IMR-90 (cell line): ENCODE measurements around the gene PHC2. TPM values are rescaled to one million over a fixed set of nuclear protein-coding genes. Genes with fewer than 3 reads are reported as not detected.

Experiments used
- ATAC-seq: fragments of 200-7000 bp; cut with Tn5 transposase; 2 replicates; pipeline ENCODE4 v1.9.1; 2020; ENCODE audit warnings: low read depth, mild to moderate bottlenecking, moderate library complexity
- BruUV-seq: library from RNA; stranded (reverse); fragments of 400-500 nt; replicated peaks from 2 replicates; lab custom pipeline; 2021; lab: Mats Ljungman, UMichigan
- CTCF ChIA-PET: fragments of 300-600 bp; formaldehyde crosslinking; extraction: SDS; loops from one replicate; lab custom pipeline; 2021; ENCODE audit warnings: antibody characterized with exemption; lab: Yijun Ruan, JAX
- POLR2A ChIA-PET: fragments of 300-600 bp; sonication (Branson Sonifier 250); formaldehyde crosslinking; loops from one replicate; lab custom pipeline; 2022; ENCODE audit warnings: antibody characterized with exemption; ENCODE audit not compliant: unreplicated experiment; lab: Charles Lee
- DNase-seq: peaks from one replicate; pipeline ENCODE4 v3.0.0; 2013
- H2AFZ ChIP-seq: replicated peaks from 2 replicates; pipeline ENCODE3; 2013; ENCODE audit warnings: low read length, mild to moderate bottlenecking; ENCODE audit not compliant: poor library complexity
- H2AK5ac ChIP-seq: 2 replicates; pipeline ENCODE4 v1.6.1; 2013; ENCODE audit warnings: low read depth, low read length, inconsistent platforms
- H2AK9ac ChIP-seq: replicated peaks from 2 replicates; pipeline ENCODE3; 2013; ENCODE audit warnings: mild to moderate bottlenecking, low read depth, low read length, moderate library complexity; ENCODE audit not compliant: poor library complexity
- H2BK120ac ChIP-seq: 2 replicates; pipeline ENCODE4 v1.6.1; 2013; ENCODE audit warnings: low read depth, low read length, inconsistent platforms
- H2BK15ac ChIP-seq: 3 replicates; pipeline ENCODE4 v1.6.1; 2013; ENCODE audit warnings: low read depth, low read length, inconsistent platforms
- H2BK20ac ChIP-seq: 2 replicates; pipeline ENCODE4 v1.6.1; 2013; ENCODE audit warnings: low read depth, mild to moderate bottlenecking, inconsistent platforms, low read length, moderate library complexity
- H2BK5ac ChIP-seq: 2 replicates; pipeline ENCODE4 v1.6.1; 2013; ENCODE audit warnings: mild to moderate bottlenecking, low read depth, low read length, inconsistent platforms; ENCODE audit not compliant: poor library complexity, severe bottlenecking
- H3K14ac ChIP-seq: replicated peaks from 2 replicates; pipeline ENCODE4 v1.6.1; 2013; ENCODE audit warnings: low read depth, low read length, inconsistent platforms
- H3K18ac ChIP-seq: 2 replicates; pipeline ENCODE4 v1.6.1; 2013; ENCODE audit warnings: low read depth, low read length, control low read depth
- H3K23ac ChIP-seq: 2 replicates; pipeline ENCODE4 v1.6.1; 2013; ENCODE audit warnings: low read depth, low read length, inconsistent platforms
- H3K27ac ChIP-seq: 2 replicates; pipeline ENCODE4 v1.5.1; 2013; ENCODE audit warnings: mild to moderate bottlenecking, control low read depth, low read length; ENCODE audit not compliant: insufficient read depth
- H3K27me3 ChIP-seq: 2 replicates; pipeline ENCODE4 v1.6.1; 2013; ENCODE audit warnings: low read length; ENCODE audit not compliant: control insufficient read depth, insufficient read depth
- H3K36me3 ChIP-seq: 2 replicates; pipeline ENCODE4 v1.6.1; 2013; ENCODE audit warnings: low read length, mixed read lengths; ENCODE audit not compliant: control insufficient read depth, insufficient read depth
- H3K4ac ChIP-seq: 2 replicates; pipeline ENCODE4 v1.6.1; 2013; ENCODE audit warnings: low read depth, low read length, inconsistent platforms
- H3K4me1 ChIP-seq: 2 replicates; pipeline ENCODE4 v1.6.1; 2013; ENCODE audit warnings: low read length, mixed read lengths; ENCODE audit not compliant: control insufficient read depth, insufficient read depth
- H3K4me2 ChIP-seq: 2 replicates; pipeline ENCODE4 v1.6.1; 2013; ENCODE audit warnings: low read depth, mild to moderate bottlenecking, control low read depth, low read length, moderate library complexity
- H3K4me3 ChIP-seq: 2 replicates; pipeline ENCODE4 v1.5.1; 2013; ENCODE audit warnings: low read depth, mild to moderate bottlenecking, control low read depth, low read length, moderate library complexity; ENCODE audit not compliant: insufficient read depth
- H3K56ac ChIP-seq: 2 replicates; pipeline ENCODE4 v1.6.1; 2013; ENCODE audit warnings: low read length, inconsistent platforms; ENCODE audit not compliant: insufficient read depth; ENCODE audit errors: extremely low read depth
- H3K79me1 ChIP-seq, 2 experiments: 2 replicates each; pipeline ENCODE4 v1.6.1; 2013; ENCODE audit warnings: low read length in 2 of 2, inconsistent platforms in 1 of 2, low read depth in 1 of 2
- H3K9ac ChIP-seq: 2 replicates; pipeline ENCODE4 v1.6.1; 2013; ENCODE audit warnings: low read depth, low read length, control low read depth
- H3K9me1 ChIP-seq: 2 replicates; pipeline ENCODE4 v1.6.1; 2013; ENCODE audit warnings: low read length, inconsistent platforms; ENCODE audit not compliant: insufficient read depth
- H3K9me3 ChIP-seq: 2 replicates; pipeline ENCODE4 v1.6.1; 2013; ENCODE audit warnings: low read length; ENCODE audit not compliant: control insufficient read depth, insufficient read depth
- H4K20me1 ChIP-seq: 2 replicates; pipeline ENCODE4 v1.6.1; 2013; ENCODE audit warnings: low read length, inconsistent platforms; ENCODE audit not compliant: insufficient read depth
- H4K5ac ChIP-seq: 2 replicates; pipeline ENCODE4 v1.6.1; 2013; ENCODE audit warnings: mild to moderate bottlenecking, low read depth, low read length, control low read depth
- H4K8ac ChIP-seq, 2 experiments: 2 replicates each; pipeline ENCODE4 v1.6.1; 2013; ENCODE audit warnings: low read depth in 2 of 2, low read length in 2 of 2, control low read depth in 1 of 2, inconsistent platforms in 1 of 2
- H4K91ac ChIP-seq: 2 replicates; pipeline ENCODE4 v1.6.1; 2013; ENCODE audit warnings: low read depth, low read length, inconsistent platforms; ENCODE audit not compliant: insufficient read depth
- CEBPB ChIP-seq: IDR thresholded peaks from 2 replicates; pipeline ENCODE4 v1.6.1; 2012; ENCODE audit warnings: low read depth, low read length, improper control_type of control experiment
- CHD1 ChIP-seq: IDR thresholded peaks from 2 replicates; pipeline ENCODE4 v1.6.1; 2012; ENCODE audit warnings: low read depth, low read length, improper control_type of control experiment
- ELK1 ChIP-seq: fragments of 150-350 bp; IDR thresholded peaks from 2 replicates; pipeline ENCODE4 v1.6.1; 2016; ENCODE audit warnings: low read depth, mild to moderate bottlenecking, low read length, moderate library complexity, borderline replicate concordance
- FOS ChIP-seq: fragments of 150-350 bp; IDR thresholded peaks from 2 replicates; pipeline ENCODE4 v1.6.1; 2016; ENCODE audit warnings: low read depth, low read length
- MAFK ChIP-seq: IDR thresholded peaks from 2 replicates; pipeline ENCODE4 v1.6.1; 2012; ENCODE audit warnings: low read depth, low read length, improper control_type of control experiment
- NFE2L2 ChIP-seq: fragments of 150-350 bp; IDR thresholded peaks from 2 replicates; pipeline ENCODE4 v1.6.1; 2016; ENCODE audit warnings: low read depth, mild to moderate bottlenecking, low read length
- RAD21 ChIP-seq: IDR thresholded peaks from 2 replicates; pipeline ENCODE4 v1.6.1; 2012; ENCODE audit warnings: low read length, improper control_type of control experiment
- RCOR1 ChIP-seq: IDR thresholded peaks from 2 replicates; pipeline ENCODE4 v1.6.1; 2012; ENCODE audit warnings: mild to moderate bottlenecking, low read length, improper control_type of control experiment; ENCODE audit not compliant: insufficient replicate concordance
- RFX5 ChIP-seq: IDR thresholded peaks from 2 replicates; pipeline ENCODE4 v1.8.0; 2012; ENCODE audit warnings: low read depth, mild to moderate bottlenecking, low read length, moderate library complexity
- USF2 ChIP-seq: fragments of 150-350 bp; IDR thresholded peaks from 2 replicates; pipeline ENCODE4 v1.6.1; 2017; ENCODE audit warnings: mild to moderate bottlenecking, antibody characterized with exemption, low read length, low read depth
- WGBS, 2 experiments: methylation state at CpG; one replicate each; pipeline versions ENCODE4 v1.1.5 to v1.1.7; 2013; ENCODE audit warnings: missing lambda C conversion rate in 2 of 2; ENCODE audit not compliant: insufficient read length in 1 of 2; ENCODE audit errors: extremely low coverage in 2 of 2; 5-methylcytosine and 5-hydroxymethylcytosine counted together
- dilution Hi-C: fragments of 300-500 bp; cut with HindIII; formaldehyde crosslinking; loops from one replicate; pipeline ENCODE4 v1.14.3; 2018; ENCODE audit warnings: low sequenced_read_pairs; ENCODE audit not compliant: unreplicated experiment
- in situ Hi-C: fragments of 300-500 bp; cut with MboI; formaldehyde crosslinking; loops from 3 replicates; pipeline ENCODE4 v1.14.3; 2019; ENCODE audit warnings: low sequenced_read_pairs, inconsistent platforms, mixed read lengths
- intact Hi-C: fragments of 100-400 bp; cut with micrococcal nuclease; formaldehyde crosslinking; loops from 2 replicates; pipeline ENCODE4 v1.10.0; 2022
- polyA plus RNA-seq, 3 experiments: library from polyadenylated mRNA; depleted of rRNA; stranded (reverse); fragments of >200 nt; gene quantifications; 2 replicates each; pipeline ENCODE4 v1.2.3, GENCODE V29; 2012; ENCODE audit warnings: low replicate concordance in 1 of 3
- total RNA-seq: library from RNA; depleted of rRNA; stranded (reverse); fragments of >200 nt; gene quantifications from 2 replicates; pipeline ENCODE4 v1.2.3, GENCODE V29; 2012

Gene PHC2
- total and polyA plus RNA-seq, 2 of the 4 experiments (the other 2 are of a cell fraction), result 46.4 to 98.1 TPM

DNA sequence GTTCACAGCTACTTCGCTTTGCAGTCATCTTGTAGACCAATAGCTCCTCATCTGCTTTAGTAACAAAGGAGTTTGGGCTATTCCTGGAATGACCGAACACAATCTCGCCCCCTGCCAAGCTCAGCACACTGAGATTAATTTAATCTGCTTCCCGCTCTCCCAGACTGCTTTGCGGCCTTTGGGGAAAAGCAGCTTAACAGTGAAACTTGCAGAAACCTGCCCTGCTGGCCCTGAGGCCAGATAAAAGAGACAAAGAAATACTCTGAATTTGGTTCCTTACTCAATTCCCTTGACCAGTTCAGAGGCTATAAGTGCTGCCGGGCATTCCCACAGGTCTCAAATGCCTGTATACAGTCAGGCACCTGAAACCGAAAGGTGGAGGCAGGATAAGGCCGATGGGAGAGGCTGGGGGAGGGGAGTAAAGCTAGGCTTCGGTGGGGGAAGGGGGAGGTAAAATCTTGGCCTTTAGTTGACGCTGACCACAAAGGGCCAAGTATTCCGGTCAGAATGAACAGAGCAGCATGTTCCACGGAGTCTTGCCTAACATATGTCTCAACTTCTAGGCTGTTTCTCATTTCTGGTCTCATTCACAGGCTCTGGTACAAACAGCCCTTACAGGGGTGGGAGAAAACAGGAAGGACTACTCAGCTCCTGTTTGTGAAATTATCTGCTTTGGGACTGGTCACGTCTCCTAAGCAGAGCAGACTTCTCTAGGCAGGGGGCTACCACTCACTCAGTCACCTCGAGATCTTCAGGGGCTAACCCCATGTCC is 92.3 kb downstream of the PHC2 start:
- H2AK5ac ChIP-seq, result peak overlapping the region; percentile 52
- peaks cover 96% of the 10 kb centered on the region for H4K20me1 ChIP-seq
- no peak for TF ChIP-seq CHD1
- TF ChIP-seq NFE2L2, result no peak
- TF ChIP-seq CEBPB, result peak; percentile 95
- TF ChIP-seq FOS, result 0 out of 2 replicates have a peak, but pooled peaks have one; percentile 5
- no peak for TF ChIP-seq MAFK
- TF ChIP-seq RFX5, result no peak
- no peak for TF ChIP-seq USF2
- no peak for TF ChIP-seq RCOR1
- TF ChIP-seq ELK1, result no peak
- TF ChIP-seq RAD21, result no peak
- peaks cover 29% of the 10 kb centered on the region for H3K36me3 ChIP-seq
- H3K4me1 ChIP-seq, result peaks cover 52% of the 10 kb centered on the region
- peak overlapping the region; percentile 18; the same call in 2 of the 3 replicates for H2BK15ac ChIP-seq
- H3K79me1 ChIP-seq, result peaks cover 0 to 62% of the 10 kb centered on the region in 2 experiments; a peak in 2 of 4 replicates
- peak overlapping the region; percentile 68 for H3K4ac ChIP-seq
- no peak overlapping the region for H3K4me3 ChIP-seq
- H3K18ac ChIP-seq, result peak overlapping the region; percentile 54
- no TSS peak for BruUV-seq
- peak overlapping the region; percentile 28; the same call in 1 of the 2 replicates for H3K56ac ChIP-seq
- peak overlapping the region; percentile 67 for H3K14ac ChIP-seq
- peak; percentile 19 for ATAC-seq
- H2BK5ac ChIP-seq, result peak overlapping the region; percentile 73
- no peak overlapping the region for H2AFZ ChIP-seq
- H3K9me1 ChIP-seq, result peaks cover 43% of the 10 kb centered on the region
- H3K9me3 ChIP-seq, result no peaks in the 10 kb centered on the region
- H3K9ac ChIP-seq, result peak overlapping the region; percentile 24
- intact Hi-C loops, result no loop called here
- H3K27ac ChIP-seq, result peak overlapping the region; percentile 84
- 8% methylated on average over 2 of the region's 14 CpGs; no CpG with 5 or more reads in 1 of the 2 experiments for WGBS, 2 experiments
- H3K4me2 ChIP-seq, result peak overlapping the region; percentile 60
- no peaks in the 10 kb centered on the region for H3K27me3 ChIP-seq
- H4K8ac ChIP-seq, result peak overlapping the region; percentile 11 to 45; a peak in 2 of 4 replicates
- peak overlapping the region; percentile 78 for H2AK9ac ChIP-seq
- H4K5ac ChIP-seq, result peak overlapping the region; percentile 17
- DNase-seq, result peak; percentile 87
- ChIA-PET CTCF (interaction anchor here (0.8 to 1.4 kb wide), 5 partner anchors 9 to 132 kb away, joined by 3 to 4 read pairs (median 3); no protein-coding TSS in a partner anchor), POLR2A (no interaction called here)
- in situ Hi-C loops, result no loop called here
- 0 out of 2 replicates have a peak overlapping the region, but pooled peaks have one; percentile 1 for H2BK120ac ChIP-seq
- no peak overlapping the region; the same call in 1 of the 2 replicates for H2BK20ac ChIP-seq
- dilution Hi-C loops, result no loop called here
- H3K23ac ChIP-seq, result peak overlapping the region; percentile 85; the same call in 1 of the 2 replicates
- H4K91ac ChIP-seq, result peak overlapping the region; percentile 9
